ENCODE measurements around the gene KRT222.
A peak's percentile ranks its signal among the peaks of the same experiment; 100 is the strongest.

KRT222 gene

DNA sequence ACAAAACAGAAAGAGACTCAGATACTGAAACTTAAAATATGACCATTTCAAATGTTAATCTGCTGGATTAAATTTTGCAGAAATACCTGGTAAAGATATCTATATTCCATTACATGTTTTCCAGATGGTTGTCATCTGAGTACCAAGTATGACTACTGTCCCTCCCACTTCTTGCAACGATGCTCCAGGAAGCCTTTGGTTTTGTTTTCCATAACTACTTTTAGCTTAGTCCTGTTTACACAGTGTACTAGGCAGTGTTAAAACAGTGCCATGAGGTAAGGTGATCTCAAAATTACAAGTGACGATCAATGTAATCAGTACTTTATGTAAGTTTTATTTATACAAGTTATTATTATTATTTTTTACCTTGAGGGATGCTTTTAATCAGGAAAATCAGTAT is 35.1 kb downstream of the KRT222 start:
- TF ChIP-seq FOXP2 (optimal IDR thresholded peaks at IDR 0.05; ENCODE audit: control extremely low read depth, extremely low read length, insufficient read depth): no peak
- TF ChIP-seq POLR2AphosphoS5 (IDR thresholded peaks at IDR 0.05; ENCODE audit: borderline replicate concordance, low read depth, low read length): no peak
- Histone ChIP-seq H3K36me3 (ENCODE audit: insufficient read depth, low read length) (peaks cover 82% of the 10 kb centered on the region), H3K27ac (peak overlapping the region; percentile 73), H3K9me3 (ENCODE audit: low read depth, low read length) (no peaks in the 10 kb centered on the region), H3K4me3 (no peak overlapping the region), H3K9ac (ENCODE audit: insufficient read length) (no peak overlapping the region)
- no peak for DNase-seq (ENCODE audit: low read depth, low spot score)

DNA sequence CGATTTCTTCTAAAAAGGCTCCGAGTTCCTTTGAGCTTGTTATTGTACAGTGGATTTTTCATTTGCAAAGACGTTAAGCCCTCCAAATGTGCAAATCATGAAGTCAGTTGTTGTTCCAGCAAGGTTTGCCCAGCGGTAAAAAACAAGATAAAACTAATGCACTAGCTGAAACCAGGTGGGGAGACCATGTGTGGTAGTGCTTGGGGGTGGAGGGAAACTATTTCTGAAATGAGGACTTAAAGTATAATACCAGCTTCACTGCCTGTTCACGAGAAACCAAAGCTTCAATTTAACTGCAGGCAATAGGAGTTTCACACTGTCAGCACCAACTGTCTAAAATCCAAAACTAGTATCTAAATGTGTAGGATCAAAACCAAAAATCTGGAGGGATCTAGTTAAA is 39.7 kb downstream of the KRT222 start:
- Histone ChIP-seq H3K27ac (peak overlapping the region; percentile 71), H3K36me3 (ENCODE audit: insufficient read depth, low read length) (peaks cover 36% of the 10 kb centered on the region), H3K4me3 (0 out of 2 replicates have a peak overlapping the region, but pooled peaks have one; percentile 6), H3K9me3 (ENCODE audit: low read depth, low read length) (no peaks in the 10 kb centered on the region), H3K9ac (ENCODE audit: insufficient read length) (no peak overlapping the region)
- TF ChIP-seq POLR2AphosphoS5 (IDR thresholded peaks at IDR 0.05; ENCODE audit: borderline replicate concordance, low read depth, low read length): no peak; the same call in 1 of the 2 replicates
- TF ChIP-seq EZH2 (IDR thresholded peaks at IDR 0.05): no peak
- no peak for TF ChIP-seq FOXP2 (optimal IDR thresholded peaks at IDR 0.05; ENCODE audit: control extremely low read depth, extremely low read length, insufficient read depth)
- no peak for DNase-seq (ENCODE audit: low read depth, low spot score)

DNA sequence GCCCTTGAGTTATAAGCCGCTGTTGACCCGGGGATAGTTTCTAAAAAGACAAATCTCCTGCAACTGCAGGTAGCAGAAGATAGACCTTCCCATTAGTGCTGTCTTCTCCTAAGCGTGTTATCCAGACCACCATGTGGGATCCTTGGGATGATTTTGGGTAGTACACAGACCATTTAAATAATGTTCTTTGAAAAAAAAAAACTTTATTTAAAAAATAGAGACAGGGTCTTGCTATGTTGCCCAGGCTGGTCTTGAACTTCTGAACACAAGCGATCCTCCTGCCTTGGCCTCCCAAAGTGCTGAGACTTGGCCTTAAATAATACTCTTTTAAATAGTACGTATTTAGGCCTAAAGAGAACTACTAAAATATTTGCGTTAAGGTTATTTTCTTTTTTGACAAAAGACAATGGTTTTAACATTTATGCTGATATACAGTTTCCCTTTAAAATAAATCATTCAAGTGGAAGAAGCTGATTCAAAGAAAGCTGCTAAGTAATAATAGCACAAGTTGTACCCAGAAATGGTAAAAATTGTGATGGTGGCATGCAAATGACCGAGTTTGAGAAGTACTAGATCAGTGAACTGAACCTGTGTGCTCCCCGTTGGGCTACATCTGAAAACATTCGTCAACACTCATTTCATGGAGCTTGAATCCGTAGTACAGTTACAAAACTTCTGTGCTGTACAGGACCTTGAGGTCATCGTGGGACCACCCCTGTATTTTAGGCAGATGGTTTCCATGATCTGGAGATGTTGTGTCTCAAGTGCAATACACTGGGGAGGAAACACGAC is 41.4 kb downstream of the KRT222 start:
- no peak for TF ChIP-seq POLR2AphosphoS5 (IDR thresholded peaks at IDR 0.05; ENCODE audit: borderline replicate concordance, low read depth, low read length)
- no peak for TF ChIP-seq EZH2 (IDR thresholded peaks at IDR 0.05)
- no peak for TF ChIP-seq FOXP2 (optimal IDR thresholded peaks at IDR 0.05; ENCODE audit: control extremely low read depth, extremely low read length, insufficient read depth)
- no peak for DNase-seq (ENCODE audit: low read depth, low spot score)
- Histone ChIP-seq H3K4me3 (no peak overlapping the region), H3K27ac (no peak overlapping the region), H3K9ac (ENCODE audit: insufficient read length) (no peak overlapping the region), H3K9me3 (ENCODE audit: low read depth, low read length) (no peaks in the 10 kb centered on the region), H3K36me3 (ENCODE audit: insufficient read depth, low read length) (peaks cover 19% of the 10 kb centered on the region)

GRCh38 chr17:40622509-40622928 is 42.5 kb downstream of the KRT222 start:
- no peak for DNase-seq (ENCODE audit: low read depth, low spot score)
- no peak overlapping the region; the same call in 1 of the 2 replicates for H3K4me3 ChIP-seq
- TF ChIP-seq EZH2 (IDR thresholded peaks at IDR 0.05) (no peak), FOXP2 (optimal IDR thresholded peaks at IDR 0.05; ENCODE audit: control extremely low read depth, extremely low read length, insufficient read depth) (no peak), POLR2AphosphoS5 (IDR thresholded peaks at IDR 0.05; ENCODE audit: borderline replicate concordance, low read depth, low read length) (no peak)
- peak overlapping the region; percentile 38 for H3K9ac ChIP-seq (ENCODE audit: insufficient read length)
- H3K36me3 ChIP-seq (ENCODE audit: insufficient read depth, low read length): peaks cover 8% of the 10 kb centered on the region
- H3K27ac ChIP-seq: peak overlapping the region; percentile 53
- H3K9me3 ChIP-seq (ENCODE audit: low read depth, low read length): no peaks in the 10 kb centered on the region

DNA sequence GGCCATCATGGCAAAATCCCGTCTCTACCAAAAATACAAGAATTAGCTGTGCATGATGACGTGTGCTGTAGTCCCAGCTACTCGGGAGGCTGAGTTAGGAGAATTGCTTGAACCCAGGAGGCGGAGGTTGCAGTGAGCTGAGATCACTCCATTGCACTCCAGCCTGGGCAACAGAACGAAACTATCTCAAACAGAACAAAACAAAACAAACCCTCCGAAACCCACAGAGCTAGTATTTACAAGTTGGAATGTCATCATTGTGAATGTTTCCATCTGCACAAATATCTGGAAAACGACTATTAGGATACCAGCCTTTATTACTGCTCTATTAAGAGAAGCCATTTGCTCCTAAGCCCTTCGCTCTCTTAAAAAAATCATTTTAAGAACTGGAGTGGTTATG is 43.4 kb downstream of the KRT222 start:
- DNase-seq (ENCODE audit: low read depth, low spot score): no peak
- no peak for TF ChIP-seq FOXP2 (optimal IDR thresholded peaks at IDR 0.05; ENCODE audit: control extremely low read depth, extremely low read length, insufficient read depth)
- TF ChIP-seq POLR2AphosphoS5 (IDR thresholded peaks at IDR 0.05; ENCODE audit: borderline replicate concordance, low read depth, low read length): no peak
- TF ChIP-seq EZH2 (IDR thresholded peaks at IDR 0.05): no peak
- Histone ChIP-seq H3K27ac (peak overlapping the region; percentile 53; the same call in 1 of the 2 replicates), H3K36me3 (ENCODE audit: insufficient read depth, low read length) (no peaks in the 10 kb centered on the region), H3K4me3 (no peak overlapping the region), H3K9me3 (ENCODE audit: low read depth, low read length) (no peaks in the 10 kb centered on the region), H3K9ac (ENCODE audit: insufficient read length) (no peak overlapping the region)

DNA sequence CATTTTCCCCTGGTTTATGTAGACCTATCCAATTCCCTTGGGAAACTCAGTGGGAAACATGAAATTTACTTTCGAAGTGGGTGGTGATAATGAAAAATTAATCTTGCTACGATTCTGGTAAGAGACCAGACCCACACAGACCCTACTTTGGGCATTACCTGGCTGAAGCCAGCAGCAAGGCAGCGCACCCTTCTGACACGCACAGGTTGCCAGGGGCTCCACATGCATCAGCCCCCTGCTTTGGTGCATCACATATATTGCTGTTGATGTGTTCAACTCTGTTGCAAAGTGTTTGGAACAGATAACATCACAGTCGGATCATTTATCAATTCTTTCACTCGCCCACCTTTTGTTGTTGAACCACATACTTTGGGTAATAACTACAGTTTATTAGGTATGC is 44.0 kb downstream of the KRT222 start:
- Histone ChIP-seq H3K4me3 (no peak overlapping the region), H3K27ac (no peak overlapping the region), H3K9ac (ENCODE audit: insufficient read length) (no peak overlapping the region), H3K36me3 (ENCODE audit: insufficient read depth, low read length) (no peaks in the 10 kb centered on the region), H3K9me3 (ENCODE audit: low read depth, low read length) (no peaks in the 10 kb centered on the region)
- no peak for DNase-seq (ENCODE audit: low read depth, low spot score)
- no peak for TF ChIP-seq POLR2AphosphoS5 (IDR thresholded peaks at IDR 0.05; ENCODE audit: borderline replicate concordance, low read depth, low read length)
- no peak for TF ChIP-seq FOXP2 (optimal IDR thresholded peaks at IDR 0.05; ENCODE audit: control extremely low read depth, extremely low read length, insufficient read depth)
- no peak for TF ChIP-seq EZH2 (IDR thresholded peaks at IDR 0.05)

GRCh38 chr17:40618754-40619625 is 46.0 kb downstream of the KRT222 start:
- no peaks in the 10 kb centered on the region for H3K9me3 ChIP-seq (ENCODE audit: low read depth, low read length)
- no peak overlapping the region for H3K27ac ChIP-seq
- TF ChIP-seq POLR2AphosphoS5 (IDR thresholded peaks at IDR 0.05; ENCODE audit: borderline replicate concordance, low read depth, low read length) (no peak), FOXP2 (optimal IDR thresholded peaks at IDR 0.05; ENCODE audit: control extremely low read depth, extremely low read length, insufficient read depth) (no peak), EZH2 (IDR thresholded peaks at IDR 0.05) (no peak)
- no peak overlapping the region for H3K9ac ChIP-seq (ENCODE audit: insufficient read length)
- H3K36me3 ChIP-seq (ENCODE audit: insufficient read depth, low read length): no peaks in the 10 kb centered on the region
- no peak overlapping the region for H3K4me3 ChIP-seq
- no peak for DNase-seq (ENCODE audit: low read depth, low spot score)

- no peak overlapping the region for H3K4me3 ChIP-seq
- no peak overlapping the region for H3K9ac ChIP-seq (ENCODE audit: insufficient read length)
- no peak for DNase-seq (ENCODE audit: low read depth, low spot score)
- H3K9me3 ChIP-seq (ENCODE audit: low read depth, low read length): no peaks in the 10 kb centered on the region
- TF ChIP-seq POLR2AphosphoS5 (IDR thresholded peaks at IDR 0.05; ENCODE audit: borderline replicate concordance, low read depth, low read length) (no peak), FOXP2 (optimal IDR thresholded peaks at IDR 0.05; ENCODE audit: control extremely low read depth, extremely low read length, insufficient read depth) (no peak), EZH2 (IDR thresholded peaks at IDR 0.05) (no peak)
- H3K36me3 ChIP-seq (ENCODE audit: insufficient read depth, low read length): no peaks in the 10 kb centered on the region
- no peak overlapping the region for H3K27ac ChIP-seq
Measured at GRCh38 chr17:40617678-40618240, 47.2 kb downstream of the KRT222 start.

Measured in SK-N-MC (cell line).